Forelimb muscle (tissue), 1 donor: Measurements from ENCODE around the gene RPL35. TPM values are rescaled to one million over a fixed set of nuclear protein-coding genes. Genes with fewer than 3 reads are reported as not detected.

Experiments used
- DNase-seq: peaks from one replicate; pipeline ENCODE4 v3.0.0-alpha.2; 2013; ENCODE audit warnings: low read depth
- polyA plus RNA-seq: library from polyadenylated mRNA; unstranded; fragments of 120-200 nt; gene quantifications from one replicate; pipeline ENCODE4 v1.2.1, GENCODE V29; 2013; ENCODE audit not compliant: insufficient read length

Gene RPL35
- polyA plus RNA-seq, 1 donor, result 2,207 TPM

GRCh38 chr9:124877021-124877782, 15.4 kb upstream of the RPL35 start:
- no peak for DNase-seq

- no peak for DNase-seq
Measured at GRCh38 chr9:124875501-124875900, 13.7 kb upstream of the RPL35 start.

DNA sequence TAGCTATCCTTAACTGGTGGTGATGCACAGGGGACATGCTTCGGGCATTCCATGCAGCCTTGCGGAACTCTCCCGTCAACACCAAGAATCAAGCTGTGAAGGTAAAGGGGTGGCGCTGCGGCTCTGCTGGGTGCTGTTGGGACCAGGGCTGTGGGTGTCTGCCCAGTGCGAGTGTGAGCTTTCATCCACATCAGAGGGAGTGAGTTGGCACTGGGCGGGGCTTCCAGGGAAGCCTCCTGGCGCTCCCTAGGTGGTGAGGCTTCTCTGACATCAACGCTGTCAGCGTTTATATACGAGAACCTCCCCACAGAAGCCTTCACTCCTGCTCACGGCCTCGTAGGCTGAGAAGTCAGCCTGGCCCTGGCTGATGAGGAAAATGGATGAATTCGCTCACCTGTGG, 11.9 kb upstream of the RPL35 start:
- no peak for DNase-seq

GRCh38 chr9:124871156-124871561, 9.4 kb upstream of the RPL35 start:
- no peak for DNase-seq

DNA sequence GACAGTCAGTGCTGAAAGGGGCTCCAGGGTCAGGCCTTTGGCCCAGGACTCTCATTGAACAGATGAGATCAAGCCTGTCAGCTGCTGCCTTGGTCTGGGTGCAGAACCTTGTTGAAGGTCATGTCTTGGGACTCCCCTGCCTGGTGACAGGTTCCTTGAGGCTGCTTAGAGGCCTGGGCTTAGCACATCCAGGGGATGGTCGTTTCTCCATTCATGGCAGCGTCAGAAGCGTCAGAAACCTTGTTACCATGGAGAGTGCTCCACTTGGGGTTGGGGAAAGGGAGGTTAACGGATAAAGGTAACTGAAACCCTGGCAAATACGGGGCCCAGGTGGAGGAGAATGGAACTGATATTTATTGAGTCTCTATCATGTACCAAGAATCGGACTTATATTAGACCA, 9.0 kb upstream of the RPL35 start:
- DNase-seq, result no peak

DNA sequence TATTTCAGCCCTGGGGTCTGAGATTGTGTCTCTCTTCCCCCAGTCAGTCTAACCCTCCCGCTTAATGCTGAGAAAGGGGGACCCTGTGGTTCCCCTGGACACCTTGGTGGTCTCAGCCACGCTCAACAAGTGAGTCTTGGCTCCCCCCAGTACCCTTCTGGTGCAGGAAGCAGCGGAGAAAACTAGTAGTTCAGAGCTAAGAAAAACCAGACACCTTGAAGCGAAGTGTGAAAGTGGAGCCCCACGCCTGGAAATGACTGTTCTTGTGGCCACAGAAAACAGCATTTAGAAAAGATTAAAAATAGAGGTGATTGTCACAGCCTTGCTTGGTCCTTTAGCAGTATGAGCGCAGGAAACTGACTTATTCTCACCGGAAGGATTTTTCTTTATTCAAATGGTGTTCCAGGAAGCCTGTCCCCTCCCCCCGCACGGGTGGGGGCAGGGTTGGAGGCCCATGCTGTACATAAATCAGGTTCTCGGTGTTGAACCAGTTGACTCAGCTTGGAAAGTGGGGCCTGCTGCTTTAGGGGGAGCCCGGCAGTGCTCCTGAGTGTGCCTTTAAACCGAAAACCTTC, 8.3 kb upstream of the RPL35 start:
- DNase-seq, result no peak

DNA sequence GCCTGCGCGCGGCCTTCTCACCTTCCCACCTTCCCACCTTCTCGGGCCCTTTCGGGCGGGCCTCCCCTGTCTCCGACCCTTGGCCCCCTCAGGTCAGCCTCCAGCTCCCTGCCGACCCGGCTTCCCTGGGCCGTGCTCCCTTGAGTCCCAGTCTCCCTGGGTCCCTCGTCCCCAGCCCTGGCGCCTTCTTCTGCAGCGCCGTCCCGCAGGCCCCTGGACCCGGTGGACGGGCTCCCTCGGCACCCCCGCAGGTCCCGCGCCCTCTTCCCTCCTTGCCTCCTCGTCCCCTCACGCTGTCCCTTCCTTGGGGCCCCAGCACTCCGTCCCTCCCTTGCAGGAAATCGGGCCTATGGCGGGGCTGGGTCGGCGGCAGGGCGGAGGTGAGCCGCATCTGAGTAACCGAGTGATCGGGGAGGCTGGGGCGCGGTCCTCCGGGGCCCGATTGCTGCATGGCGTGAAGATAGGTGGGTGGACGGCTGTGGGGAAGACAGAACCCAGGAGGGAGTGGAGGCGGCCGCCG, 7.8 kb upstream of the RPL35 start:
- DNase-seq, result no peak

- peak; percentile 44 for DNase-seq
Measured at GRCh38 chr9:124868511-124869465, 7.0 kb upstream of the RPL35 start.

- no peak for DNase-seq
Measured at GRCh38 chr9:124863371-124863871, 1.7 kb upstream of the RPL35 start.

DNA sequence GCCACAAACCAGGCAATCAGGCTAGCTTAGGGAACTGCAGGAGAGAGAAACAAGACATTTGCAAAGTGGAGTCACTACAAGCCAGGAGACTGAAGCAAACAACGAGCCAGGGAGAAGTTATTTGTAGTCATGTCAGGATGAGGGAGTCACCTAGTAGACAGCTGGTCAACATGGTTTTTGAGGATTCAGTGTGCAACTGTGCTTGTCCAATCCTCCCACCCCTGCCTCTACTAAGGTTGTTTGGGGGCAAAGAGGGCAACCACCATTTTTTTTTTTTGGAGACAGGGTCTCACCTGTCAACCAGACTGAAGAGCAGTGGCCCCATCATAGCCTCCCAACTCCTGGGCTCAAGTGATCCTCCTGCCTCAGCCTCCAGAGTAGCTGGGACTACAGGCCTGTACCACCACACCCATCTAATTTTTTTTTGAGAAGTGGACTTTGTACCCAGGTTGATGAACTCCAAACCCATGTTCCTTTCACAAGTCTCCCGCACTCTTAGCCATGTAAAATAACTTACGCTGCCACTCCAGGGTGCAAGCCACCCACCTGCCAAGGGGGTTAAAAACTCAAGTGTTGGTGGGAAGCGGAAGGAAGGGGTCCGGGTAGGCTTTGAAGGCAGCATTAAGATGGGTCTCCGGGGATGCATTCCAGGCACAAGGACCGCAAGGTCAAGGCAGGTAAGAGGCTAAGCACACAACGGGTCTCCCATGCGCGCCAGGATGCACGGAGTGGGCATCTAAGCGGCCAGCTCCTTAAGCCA, 995 bp downstream of the RPL35 start:
- no peak for DNase-seq

GRCh38 chr9:124859803-124860581, 1.8 kb downstream of the RPL35 start:
- no peak for DNase-seq

GRCh38 chr9:124858330-124859046, 3.3 kb downstream of the RPL35 start:
- DNase-seq, result no peak

DNA sequence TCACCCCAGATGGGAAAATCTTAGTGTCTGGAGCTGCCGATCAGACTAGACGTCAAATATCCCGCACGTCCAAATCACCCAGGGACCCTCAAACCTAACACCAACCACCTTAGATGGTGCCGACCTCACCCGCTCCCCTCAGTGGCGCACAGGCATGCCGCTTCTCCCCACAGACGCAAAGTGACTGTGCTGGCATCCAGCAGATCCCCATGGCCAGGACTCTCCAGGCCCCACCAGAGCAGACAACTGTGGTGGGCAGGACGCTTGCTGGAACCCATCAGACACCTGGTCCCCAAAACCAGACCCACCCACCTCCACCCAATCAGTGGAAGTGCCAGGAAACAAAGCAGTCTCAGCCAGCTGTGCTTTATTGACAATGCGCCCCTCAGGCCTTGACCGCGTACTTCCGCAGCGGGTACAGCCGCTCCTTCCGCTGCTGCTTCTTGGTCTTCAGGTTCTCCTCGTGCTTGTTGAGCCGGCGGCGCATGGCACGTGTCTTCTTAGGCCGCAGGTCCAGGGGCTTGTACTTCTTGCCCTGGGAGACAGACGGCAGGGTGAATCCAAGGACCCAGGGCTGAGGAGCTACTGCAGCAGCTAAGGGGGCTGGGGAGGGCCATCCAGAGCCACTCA, 4.1 kb downstream of the RPL35 start:
- no peak for DNase-seq

GRCh38 chr9:124855944-124856765, 5.6 kb downstream of the RPL35 start:
- DNase-seq, result no peak

DNA sequence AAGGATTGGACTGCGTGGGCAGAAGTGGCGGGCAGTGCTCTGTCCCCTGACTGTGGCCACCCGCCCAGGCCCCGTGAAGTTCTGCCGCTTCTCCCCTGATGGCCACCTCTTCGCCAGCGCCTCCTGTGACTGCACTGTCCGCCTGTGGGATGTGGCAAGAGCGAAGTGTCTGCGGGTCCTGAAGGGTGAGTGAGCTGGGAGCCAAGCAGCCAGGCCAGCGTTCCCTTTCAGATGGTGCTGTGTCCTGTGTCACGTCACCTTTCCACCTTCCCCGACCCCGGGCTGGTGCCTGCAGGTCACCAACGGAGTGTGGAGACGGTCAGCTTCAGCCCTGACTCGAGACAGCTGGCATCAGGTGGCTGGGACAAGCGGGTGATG, 6.2 kb downstream of the RPL35 start:
- no peak for DNase-seq

DNA sequence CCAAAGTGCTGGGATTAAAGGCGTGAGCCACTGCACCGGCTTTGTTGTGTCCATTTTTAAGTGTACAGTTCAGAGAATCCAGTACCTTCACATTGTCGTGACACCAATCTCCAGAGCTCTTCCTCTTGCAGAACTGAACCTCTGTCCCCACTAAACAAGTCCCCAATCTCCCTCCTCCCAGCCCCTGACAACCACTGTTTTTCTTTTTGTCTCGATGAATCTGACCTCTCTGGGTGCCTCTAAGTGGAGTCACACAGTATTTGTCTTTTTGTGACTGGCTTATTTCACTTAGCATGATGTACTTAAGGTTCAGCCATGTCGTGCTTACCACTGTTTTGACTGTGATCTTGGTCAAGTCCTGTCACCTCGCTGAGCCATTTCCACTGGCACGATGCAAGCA, 6.9 kb downstream of the RPL35 start:
- no peak for DNase-seq

- DNase-seq, result no peak
Measured at GRCh38 chr9:124854161-124854560, 7.6 kb downstream of the RPL35 start.

DNA sequence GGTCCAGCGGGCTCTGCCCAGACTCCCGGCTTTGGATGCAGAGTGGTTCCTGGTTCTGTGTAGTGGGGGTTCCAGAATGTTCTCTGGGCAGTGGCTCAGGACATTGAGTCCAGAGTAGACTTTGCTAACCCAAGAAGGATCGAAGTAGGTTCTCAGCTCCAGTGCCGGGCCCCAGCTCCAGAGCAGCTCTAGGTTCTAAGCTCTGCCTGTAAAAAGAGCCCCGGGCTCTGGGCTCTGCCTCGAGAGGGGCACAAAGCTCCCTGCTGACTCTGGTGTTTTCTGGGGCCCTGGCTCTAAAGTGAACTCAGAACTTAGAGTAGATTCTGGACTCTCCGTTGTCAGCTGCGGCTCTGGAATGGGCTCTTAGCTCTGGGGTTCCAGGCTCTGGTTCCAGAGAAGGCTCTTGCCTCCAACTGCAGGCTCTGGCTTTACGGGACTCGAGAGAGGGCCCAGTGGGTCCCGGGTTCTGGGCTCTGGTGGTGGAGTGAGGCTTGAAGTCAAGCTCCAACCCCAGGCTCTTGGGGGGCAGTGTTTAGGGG, 8.1 kb downstream of the RPL35 start:
- DNase-seq, result no peak
